ENCODE data around the gene DPT.

GRCh38 chr1:168734946-168735345 is 5.9 kb upstream of the DPT start:
- TF ChIP-seq POLR2A (IDR thresholded peaks at IDR 0.05) (no peak), CTCF (IDR thresholded peaks at IDR 0.05) (no peak)

All from esophagus squamous epithelium (tissue), 4 donors.